Body of pancreas (tissue), 4 donors: ENCODE data around the gene FOXS1. TPM values are rescaled to one million over a fixed set of nuclear protein-coding genes. Genes with fewer than 3 reads are reported as not detected.

ENCODE experiments used
- ATAC-seq: fragments of 150-250 bp; one replicate; pipeline ENCODE4 v1.9.1; 2016
- DNase-seq, 4 donors: peaks; one replicate each; pipeline ENCODE4 v3.0.0-alpha.2; 2019
- H3K27ac ChIP-seq, 4 donors: fragments of 200-600 bp; sonication (generic); 1 replicate in 3 of 4; 2 replicates in 1 of 4; pipeline versions ENCODE4 v1.5.1 to v1.6.1; 2016 to 2019; ENCODE audit warnings: mild to moderate bottlenecking in 1 of 4, mixed read lengths in 1 of 4, moderate library complexity in 1 of 4
- H3K27me3 ChIP-seq, 2 donors: fragments of 200-600 bp; sonication (generic); one replicate each; pipeline ENCODE4 v1.6.0; 2016; ENCODE audit warnings: mild to moderate bottlenecking in 1 of 2
- H3K36me3 ChIP-seq, 2 donors: fragments of 200-600 bp; sonication (generic); replicated peaks in 1 of 2; 2 replicates each; pipeline ENCODE4 v1.5.1; 2016; ENCODE audit warnings: low read depth in 2 of 2; ENCODE audit not compliant: insufficient read depth in 1 of 2
- H3K4me1 ChIP-seq: fragments of 200-600 bp; sonication (generic); one replicate; pipeline ENCODE4 v1.6.0; 2016
- H3K4me3 ChIP-seq, 2 donors: fragments of 200-600 bp; sonication (generic); 1 replicate in 1 of 2; 2 replicates in 1 of 2; pipeline ENCODE4 v1.5.1; 2016 to 2019
- H3K9me3 ChIP-seq, 3 donors: fragments of 200-600 bp; sonication (generic); 1 replicate in 2 of 3; 2 replicates in 1 of 3; pipeline ENCODE4 v1.5.1; 2016
- CTCF ChIP-seq, 7 experiments: fragments of 450-650 bp in 4 of 7; fragments of 200-600 bp in 3 of 7; sonication (generic) in 3 of 7; IDR thresholded peaks; one replicate each; pipeline ENCODE4 v1.5.1; 2016 to 2019; ENCODE audit warnings: antibody characterized with exemption in 7 of 7
- POLR2A ChIP-seq, 3 donors: fragments of 450-650 bp; IDR thresholded peaks; one replicate each; pipeline ENCODE4 v1.6.1; 2016; ENCODE audit warnings: antibody characterized with exemption in 3 of 3, mild to moderate bottlenecking in 2 of 3
- WGBS, 2 donors: methylation state at CpG; one replicate each; pipeline ENCODE4 v1.1.5; 2017; 5-methylcytosine and 5-hydroxymethylcytosine counted together
- intact Hi-C: fragments of 100-400 bp; cut with DNase I; formaldehyde crosslinking; loops from one replicate; pipeline ENCODE4 v1.15.1; 2023
- total RNA-seq, 2 donors: library from RNA; depleted of rRNA; stranded (reverse); fragments of >200 nt; gene quantifications; one replicate each; pipeline ENCODE4 v1.1.0, GENCODE V29; 2016

Gene FOXS1
- total RNA-seq, 2 donors from 2014 or later = 3.0 TPM; not detected in 1

DNA sequence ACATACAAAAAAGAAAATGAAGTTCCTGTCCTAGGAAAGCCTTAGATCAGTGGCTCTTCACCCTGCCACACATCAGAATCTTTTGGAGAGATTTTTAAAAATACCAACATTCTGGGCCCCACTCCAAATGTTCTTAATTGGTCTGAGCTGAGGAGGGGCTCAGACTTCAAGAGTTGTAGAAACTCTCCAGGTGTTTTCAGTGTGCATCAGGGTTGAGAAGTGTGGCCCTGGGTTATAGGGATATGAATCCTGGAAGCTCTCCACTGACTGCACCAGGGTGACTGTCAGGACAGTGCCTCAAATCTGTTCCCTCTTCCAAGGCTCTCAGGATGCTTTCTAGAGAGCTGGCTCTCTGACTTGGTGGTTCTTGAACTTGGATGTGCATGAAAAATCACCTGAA lies 31.8 kb downstream of the FOXS1 start:
- TF ChIP-seq POLR2A (IDR thresholded peaks at IDR 0.05) (no peak), CTCF (IDR thresholded peaks at IDR 0.05) (no peak)
- Histone ChIP-seq H3K27ac (no peak overlapping the region), H3K4me3 (no peak overlapping the region), H3K4me1 (peaks cover 15% of the 10 kb centered on the region), H3K9me3 (no peaks in the 10 kb centered on the region), H3K27me3 (no peaks in the 10 kb centered on the region), H3K36me3 (no peaks in the 10 kb centered on the region)
- no peak for ATAC-seq
- DNase-seq = no peak
- intact Hi-C loops = no loop called here

- TF ChIP-seq POLR2A (IDR thresholded peaks at IDR 0.05) = no peak
- TF ChIP-seq CTCF (IDR thresholded peaks at IDR 0.05) = no peak
- 36 to 49% methylated on average over 11 to 15 of the region's 15 CpGs for WGBS, 2 donors
- intact Hi-C loops = no loop called here
- Histone ChIP-seq H3K9me3 (no peaks in the 10 kb centered on the region), H3K27ac (no peak overlapping the region), H3K36me3 (no peaks in the 10 kb centered on the region), H3K27me3 (no peaks in the 10 kb centered on the region), H3K4me1 (peaks cover 11% of the 10 kb centered on the region), H3K4me3 (no peak overlapping the region)
- ATAC-seq = peak; percentile 56
- peak in 3 of 4 donors; percentile 23 to 44 (median 38) for DNase-seq
Measured at GRCh38 chr20:31811796-31812728, 33.3 kb downstream of the FOXS1 start.

GRCh38 chr20:31811198-31811597 lies 34.2 kb downstream of the FOXS1 start:
- no peak for ATAC-seq
- Histone ChIP-seq H3K4me1 (peaks cover 11% of the 10 kb centered on the region), H3K27ac (no peak overlapping the region), H3K4me3 (no peak overlapping the region), H3K36me3 (no peaks in the 10 kb centered on the region), H3K27me3 (no peaks in the 10 kb centered on the region), H3K9me3 (no peaks in the 10 kb centered on the region)
- WGBS, 2 donors = 86% methylated on average over 4 of the region's 4 CpGs
- DNase-seq = no peak
- intact Hi-C loops = no loop called here
- TF ChIP-seq POLR2A (IDR thresholded peaks at IDR 0.05) (no peak), CTCF (IDR thresholded peaks at IDR 0.05) (no peak)

DNA sequence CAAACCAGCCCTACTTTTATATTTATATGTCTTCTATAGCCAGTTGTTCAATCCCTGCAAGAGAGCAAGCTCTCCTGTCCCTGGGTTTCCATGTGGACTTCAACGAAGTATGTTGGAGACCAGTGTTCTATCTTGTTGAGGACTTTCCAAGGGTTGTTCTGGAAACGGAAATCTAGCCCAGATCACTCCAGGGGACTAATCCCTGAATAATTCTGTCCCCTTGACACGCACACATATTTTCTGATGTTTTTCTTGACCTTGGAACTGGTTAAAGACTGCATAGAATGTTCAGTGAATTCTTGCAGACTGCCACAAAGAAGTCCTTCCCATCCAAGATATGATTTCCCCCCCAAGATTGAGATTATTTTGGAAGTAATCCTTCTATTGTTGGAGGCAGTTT lies 35.7 kb downstream of the FOXS1 start:
- Histone ChIP-seq H3K4me1 (peaks cover 11% of the 10 kb centered on the region), H3K27me3 (no peaks in the 10 kb centered on the region), H3K36me3 (no peaks in the 10 kb centered on the region), H3K4me3 (no peak overlapping the region), H3K9me3 (no peaks in the 10 kb centered on the region), H3K27ac (no peak overlapping the region)
- DNase-seq (no peak), ATAC-seq (no peak)
- 57 to 82% methylated on average over 3 of the region's 3 CpGs for WGBS, 2 donors
- intact Hi-C loops = no loop called here
- TF ChIP-seq CTCF (IDR thresholded peaks at IDR 0.05) (no peak), POLR2A (IDR thresholded peaks at IDR 0.05) (no peak)

GRCh38 chr20:31808481-31808880 lies 36.9 kb downstream of the FOXS1 start:
- WGBS, 2 donors = 76 to 93% methylated on average over 3 of the region's 3 CpGs
- Histone ChIP-seq H3K27me3 (no peaks in the 10 kb centered on the region), H3K36me3 (no peaks in the 10 kb centered on the region), H3K9me3 (no peaks in the 10 kb centered on the region), H3K4me3 (no peak overlapping the region), H3K4me1 (peaks cover 11% of the 10 kb centered on the region), H3K27ac (no peak overlapping the region)
- intact Hi-C loops = no loop called here
- ATAC-seq (no peak), DNase-seq (no peak)
- no peak for TF ChIP-seq POLR2A (IDR thresholded peaks at IDR 0.05)
- no peak for TF ChIP-seq CTCF (IDR thresholded peaks at IDR 0.05)
